Measurements from ENCODE around the gene SEMA7A.

DNA sequence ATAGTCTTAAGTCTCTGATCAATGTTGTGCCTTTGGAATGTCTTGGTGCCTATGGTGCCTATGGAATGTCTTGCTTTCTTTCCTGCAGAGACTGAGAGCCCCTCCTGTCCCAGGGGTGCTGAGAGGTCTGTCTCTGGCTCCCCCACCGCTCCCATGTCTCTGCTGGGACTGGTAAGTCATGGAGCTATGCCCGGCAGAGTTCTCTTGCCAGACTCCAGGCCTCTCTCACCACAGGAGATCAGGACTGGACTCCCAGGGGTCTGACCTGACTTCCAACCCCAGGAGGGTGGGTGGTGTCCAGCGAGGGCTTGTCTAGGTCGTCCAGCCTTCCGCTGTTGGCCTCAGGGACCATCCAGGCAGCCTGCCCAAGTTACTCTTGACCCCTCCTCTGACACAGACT, 52.3 kb downstream of the SEMA7A start:
- TF ChIP-seq EZH2 (optimal IDR thresholded peaks at IDR 0.05; ENCODE audit: low read depth, low read length): no peak
- TF ChIP-seq, protein P1, sequence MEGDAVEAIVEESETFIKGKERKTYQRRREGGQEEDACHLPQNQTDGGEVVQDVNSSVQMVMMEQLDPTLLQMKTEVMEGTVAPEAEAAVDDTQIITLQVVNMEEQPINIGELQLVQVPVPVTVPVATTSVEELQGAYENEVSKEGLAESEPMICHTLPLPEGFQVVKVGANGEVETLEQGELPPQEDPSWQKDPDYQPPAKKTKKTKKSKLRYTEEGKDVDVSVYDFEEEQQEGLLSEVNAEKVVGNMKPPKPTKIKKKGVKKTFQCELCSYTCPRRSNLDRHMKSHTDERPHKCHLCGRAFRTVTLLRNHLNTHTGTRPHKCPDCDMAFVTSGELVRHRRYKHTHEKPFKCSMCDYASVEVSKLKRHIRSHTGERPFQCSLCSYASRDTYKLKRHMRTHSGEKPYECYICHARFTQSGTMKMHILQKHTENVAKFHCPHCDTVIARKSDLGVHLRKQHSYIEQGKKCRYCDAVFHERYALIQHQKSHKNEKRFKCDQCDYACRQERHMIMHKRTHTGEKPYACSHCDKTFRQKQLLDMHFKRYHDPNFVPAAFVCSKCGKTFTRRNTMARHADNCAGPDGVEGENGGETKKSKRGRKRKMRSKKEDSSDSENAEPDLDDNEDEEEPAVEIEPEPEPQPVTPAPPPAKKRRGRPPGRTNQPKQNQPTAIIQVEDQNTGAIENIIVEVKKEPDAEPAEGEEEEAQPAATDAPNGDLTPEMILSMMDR (IDR thresholded peaks at IDR 0.05; ENCODE audit: low read length): no peak
- no peak for TF ChIP-seq EZH2phosphoT487 (IDR thresholded peaks at IDR 0.05; ENCODE audit: low read length)
